HepG2 (cell line): Measurements from ENCODE around the gene KIF9. TPM values are rescaled to one million over a fixed set of nuclear protein-coding genes. Genes with fewer than 3 reads are reported as not detected.

ENCODE experiments used
- ATAC-seq: fragments of 200-7000 bp; cut with Tn5 transposase; 3 replicates; pipeline ENCODE4 v1.9.1; 2020; ENCODE audit warnings: mild to moderate bottlenecking, moderate library complexity
- BruUV-seq: library from RNA; stranded (reverse); fragments of 400-500 nt; replicated peaks from 2 replicates; lab custom pipeline; 2021; lab: Mats Ljungman, UMichigan
- CTCF ChIA-PET: fragments of 300-600 bp; formaldehyde crosslinking; extraction: SDS; loops from one replicate; lab custom pipeline; 2021; ENCODE audit warnings: low total read pairs, inconsistent platforms, low intra/inter-chr PET ratio; lab: Yijun Ruan, JAX
- POLR2A ChIA-PET: fragments of 350-600 bp; sonication (Branson Sonifier 250); formaldehyde crosslinking; loops from one replicate; lab custom pipeline; 2020; ENCODE audit warnings: antibody characterized with exemption, inconsistent platforms; lab: Yijun Ruan, JAX
- DNase-seq: peaks from one replicate; pipeline ENCODE4 v3.0.0-alpha.2; 2015; ENCODE audit warnings: low spot score
- FAIRE-seq: peaks from 3 replicates; lab custom pipeline; 2011; peaks lifted over from hg19 to GRCh38; lab: Jason Lieb, UNC
- H2AFZ ChIP-seq: one replicate; pipeline ENCODE4 v1.6.1; 2011; ENCODE audit warnings: low read length, inconsistent platforms
- H3K27ac ChIP-seq: fragments of 300-600 bp; 3 replicates; pipeline ENCODE4 v1.8.0; 2011; ENCODE audit warnings: mixed run types, mild to moderate bottlenecking, mixed read lengths, low read length, inconsistent platforms; ENCODE audit not compliant: insufficient read depth; ENCODE audit errors: extremely low read length
- H3K27me3 ChIP-seq, 2 experiments: fragments of 200-600 bp in 1 of 2; 2 replicates in 1 of 2; 3 replicates in 1 of 2; pipeline versions ENCODE4 v1.6.0 to v1.8.0; 2011; ENCODE audit warnings: low read length in 2 of 2, mild to moderate bottlenecking in 2 of 2, moderate library complexity in 2 of 2, inconsistent platforms in 1 of 2; ENCODE audit not compliant: insufficient read depth in 2 of 2, control insufficient read depth in 1 of 2
- H3K36me3 ChIP-seq, 2 experiments: fragments of 200-600 bp in 1 of 2; replicated peaks in 1 of 2; 2 replicates in 1 of 2; 3 replicates in 1 of 2; pipeline versions ENCODE4 v1.5.1 to v1.8.0; 2011; ENCODE audit warnings: low read length in 2 of 2, inconsistent platforms in 1 of 2; ENCODE audit not compliant: insufficient read depth in 2 of 2, control insufficient read depth in 1 of 2
- H3K4me1 ChIP-seq: 2 replicates; pipeline ENCODE4 v1.5.1; 2012; ENCODE audit warnings: low read length, inconsistent platforms; ENCODE audit not compliant: insufficient read depth
- H3K4me2 ChIP-seq: 2 replicates; pipeline ENCODE4 v1.6.0; 2011; ENCODE audit warnings: low read depth, low read length, inconsistent platforms
- H3K4me3 ChIP-seq, 3 experiments: fragments of 200-600 bp in 1 of 3; sonication (generic), shearing (Covaris generic) in 1 of 3; replicated peaks in 1 of 3; 2 replicates each; pipeline ENCODE4 v1.5.1; 2011 to 2016; ENCODE audit warnings: low read length in 3 of 3, inconsistent platforms in 2 of 3, low read depth in 2 of 3, mild to moderate bottlenecking in 2 of 3, control low read depth in 1 of 3, mixed read lengths in 1 of 3; ENCODE audit not compliant: insufficient read depth in 1 of 3
- H3K79me2 ChIP-seq: one replicate; pipeline ENCODE4 v1.6.1; 2011; ENCODE audit warnings: low read length, inconsistent platforms; ENCODE audit not compliant: insufficient read depth
- H3K9ac ChIP-seq: 2 replicates; pipeline ENCODE4 v1.6.0; 2011; ENCODE audit warnings: mild to moderate bottlenecking, low read depth, low read length, inconsistent platforms; ENCODE audit not compliant: insufficient read depth
- H3K9me3 ChIP-seq: 2 replicates; pipeline ENCODE4 v1.5.1; 2012; ENCODE audit warnings: mild to moderate bottlenecking, low read length
- H4K20me1 ChIP-seq: 2 replicates; pipeline ENCODE4 v1.6.0; 2011; ENCODE audit warnings: inconsistent platforms, mild to moderate bottlenecking, low read length, moderate library complexity; ENCODE audit not compliant: insufficient read depth
- KDM2A ChIP-seq: sonication (generic); formaldehyde crosslinking; IDR thresholded peaks from 2 replicates; pipeline ENCODE4 v1.4.0; 2020; ENCODE audit warnings: low read depth, missing genetic modification reagents, borderline replicate concordance
- SIN3B ChIP-seq: fragments of 150-350 bp; IDR thresholded peaks from 2 replicates; pipeline ENCODE4 v1.6.1; 2014; ENCODE audit warnings: low read length
- ZNF891 ChIP-seq: sonication (generic); formaldehyde crosslinking; IDR thresholded peaks from 2 replicates; pipeline ENCODE4 v1.5.0; 2020; ENCODE audit warnings: mild to moderate bottlenecking, missing genetic modification reagents
- WGBS: methylation state at CpG from one replicate; pipeline ENCODE4 v1.1.6; 2017; ENCODE audit warnings: low lambda C conversion rate; 5-methylcytosine and 5-hydroxymethylcytosine counted together
- in situ Hi-C: cut with HindIII; loops from 2 replicates; pipeline ENCODE4 v1.10.0; 2017; ENCODE audit warnings: low pct_unique_long_range_greater_than_20kb; ENCODE audit not compliant: extremely low pct_ligation_motif_present
- intact Hi-C: fragments of 100-400 bp; cut with micrococcal nuclease; formaldehyde crosslinking; loops from one replicate; pipeline ENCODE4 v1.10.0; 2022; ENCODE audit not compliant: unreplicated experiment
- polyA plus RNA-seq, 8 experiments: library from polyadenylated mRNA; depleted of rRNA in 3 of 8; stranded (reverse) in 7 of 8; unstranded in 1 of 8; fragments of >200 nt; fragmentation: Illumina TruSeq in 4 of 8; extraction: Trizol in 4 of 8; gene quantifications; 2 replicates each; pipeline versions ENCODE4 v1.2.1 to v1.2.3, GENCODE V29; 2011 to 2016; ENCODE audit warnings: low read depth in 4 of 8, missing spikeins in 1 of 8, mixed read lengths in 1 of 8; ENCODE audit not compliant: insufficient read depth in 1 of 8
- total RNA-seq, 5 experiments: library from RNA; depleted of rRNA; stranded (reverse); fragments of >200 nt; fragmentation: Illumina TruSeq; extraction: Trizol; gene quantifications; 2 replicates each; pipeline ENCODE4 v1.2.3, GENCODE V29; 2016; ENCODE audit warnings: low read depth in 1 of 5
- TF ChIP-seq, protein P1 (sequence below): sonication (generic); formaldehyde crosslinking; IDR thresholded peaks from 2 replicates; pipeline ENCODE4 v1.8.1; 2023; ENCODE audit warnings: missing genetic modification reagents, mild to moderate bottlenecking, borderline replicate concordance
- TF ChIP-seq, protein P2 (sequence below): sonication (generic); formaldehyde crosslinking; IDR thresholded peaks from 2 replicates; pipeline ENCODE4 v1.4.0; 2020; ENCODE audit warnings: mild to moderate bottlenecking, missing genetic modification reagents, borderline replicate concordance
- TF ChIP-seq, protein P3 (sequence below): sonication (generic); formaldehyde crosslinking; conservative IDR thresholded peaks from 2 replicates; pipeline ENCODE4 v1.4.0; 2020; ENCODE audit warnings: mild to moderate bottlenecking, missing genetic modification reagents, moderate library complexity

The KIF9 gene
- total and polyA plus RNA-seq, 2 of the 13 experiments (the other 11 are each of a cell fraction or from before 2014, with no cell fraction given) = 5.1 to 16.9 TPM

DNA sequence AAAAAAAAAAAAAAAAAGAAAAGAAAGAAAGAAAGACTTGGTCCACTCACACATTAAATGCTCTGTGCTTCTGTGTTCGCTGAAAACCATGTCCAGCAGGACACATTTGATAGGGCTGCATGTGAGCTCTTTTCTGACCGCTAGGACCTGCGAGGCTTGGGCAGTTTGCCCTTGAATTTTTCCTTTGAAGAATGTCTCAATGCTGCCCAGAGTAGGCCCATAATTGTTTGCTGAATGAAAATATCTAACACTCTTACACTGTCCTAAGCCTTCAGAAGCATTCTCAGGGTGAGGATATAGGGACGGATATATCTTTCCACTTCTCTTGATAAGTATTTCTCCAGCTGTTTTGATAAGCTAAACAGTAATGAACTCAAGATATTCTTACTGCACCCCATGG lies 6.0 kb downstream of the KIF9 start:
- H3K4me1 ChIP-seq = peaks cover 14% of the 10 kb centered on the region
- BruUV-seq = no TSS peak
- H4K20me1 ChIP-seq = no peaks in the 10 kb centered on the region
- in situ Hi-C loops (no loop called here), intact Hi-C loops (no loop called here)
- ChIA-PET POLR2A (no interaction called here), CTCF (no interaction called here)
- WGBS = 74% methylated on average over 4 of the region's 4 CpGs
- H2AFZ ChIP-seq = no peak overlapping the region
- peaks cover 12% of the 10 kb centered on the region for H3K79me2 ChIP-seq
- no peak overlapping the region for H3K9ac ChIP-seq
- H3K27ac ChIP-seq = no peak overlapping the region
- no peaks in the 10 kb centered on the region for H3K9me3 ChIP-seq
- no peak overlapping the region for H3K4me2 ChIP-seq
- no peaks in the 10 kb centered on the region for H3K27me3 ChIP-seq
- no peak for DNase-seq
- H3K4me3 ChIP-seq = no peak overlapping the region
- 0 out of 5 replicates have a peak, but pooled peaks cover 0 to 2% of the 10 kb centered on the region in 2 experiments for H3K36me3 ChIP-seq
- FAIRE-seq = no peak
- TF ChIP-seq SIN3B (no peak), ZNF891 (CRISPR knock-in tag) (no peak), KDM2A (CRISPR knock-in tag) (no peak)
- TF ChIP-seq, protein P1, sequence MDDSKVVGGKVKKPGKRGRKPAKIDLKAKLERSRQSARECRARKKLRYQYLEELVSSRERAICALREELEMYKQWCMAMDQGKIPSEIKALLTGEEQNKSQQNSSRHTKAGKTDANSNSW (CRISPR knock-in tag) = no peak
- TF ChIP-seq, protein P2, sequence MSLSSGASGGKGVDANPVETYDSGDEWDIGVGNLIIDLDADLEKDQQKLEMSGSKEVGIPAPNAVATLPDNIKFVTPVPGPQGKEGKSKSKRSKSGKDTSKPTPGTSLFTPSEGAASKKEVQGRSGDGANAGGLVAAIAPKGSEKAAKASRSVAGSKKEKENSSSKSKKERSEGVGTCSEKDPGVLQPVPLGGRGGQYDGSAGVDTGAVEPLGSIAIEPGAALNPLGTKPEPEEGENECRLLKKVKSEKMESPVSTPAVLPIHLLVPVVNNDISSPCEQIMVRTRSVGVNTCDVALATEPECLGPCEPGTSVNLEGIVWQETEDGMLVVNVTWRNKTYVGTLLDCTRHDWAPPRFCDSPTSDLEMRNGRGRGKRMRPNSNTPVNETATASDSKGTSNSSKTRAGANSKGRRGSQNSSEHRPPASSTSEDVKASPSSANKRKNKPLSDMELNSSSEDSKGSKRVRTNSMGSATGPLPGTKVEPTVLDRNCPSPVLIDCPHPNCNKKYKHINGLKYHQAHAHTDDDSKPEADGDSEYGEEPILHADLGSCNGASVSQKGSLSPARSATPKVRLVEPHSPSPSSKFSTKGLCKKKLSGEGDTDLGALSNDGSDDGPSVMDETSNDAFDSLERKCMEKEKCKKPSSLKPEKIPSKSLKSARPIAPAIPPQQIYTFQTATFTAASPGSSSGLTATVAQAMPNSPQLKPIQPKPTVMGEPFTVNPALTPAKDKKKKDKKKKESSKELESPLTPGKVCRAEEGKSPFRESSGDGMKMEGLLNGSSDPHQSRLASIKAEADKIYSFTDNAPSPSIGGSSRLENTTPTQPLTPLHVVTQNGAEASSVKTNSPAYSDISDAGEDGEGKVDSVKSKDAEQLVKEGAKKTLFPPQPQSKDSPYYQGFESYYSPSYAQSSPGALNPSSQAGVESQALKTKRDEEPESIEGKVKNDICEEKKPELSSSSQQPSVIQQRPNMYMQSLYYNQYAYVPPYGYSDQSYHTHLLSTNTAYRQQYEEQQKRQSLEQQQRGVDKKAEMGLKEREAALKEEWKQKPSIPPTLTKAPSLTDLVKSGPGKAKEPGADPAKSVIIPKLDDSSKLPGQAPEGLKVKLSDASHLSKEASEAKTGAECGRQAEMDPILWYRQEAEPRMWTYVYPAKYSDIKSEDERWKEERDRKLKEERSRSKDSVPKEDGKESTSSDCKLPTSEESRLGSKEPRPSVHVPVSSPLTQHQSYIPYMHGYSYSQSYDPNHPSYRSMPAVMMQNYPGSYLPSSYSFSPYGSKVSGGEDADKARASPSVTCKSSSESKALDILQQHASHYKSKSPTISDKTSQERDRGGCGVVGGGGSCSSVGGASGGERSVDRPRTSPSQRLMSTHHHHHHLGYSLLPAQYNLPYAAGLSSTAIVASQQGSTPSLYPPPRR (CRISPR knock-in tag) = no peak
- TF ChIP-seq, protein P3, sequence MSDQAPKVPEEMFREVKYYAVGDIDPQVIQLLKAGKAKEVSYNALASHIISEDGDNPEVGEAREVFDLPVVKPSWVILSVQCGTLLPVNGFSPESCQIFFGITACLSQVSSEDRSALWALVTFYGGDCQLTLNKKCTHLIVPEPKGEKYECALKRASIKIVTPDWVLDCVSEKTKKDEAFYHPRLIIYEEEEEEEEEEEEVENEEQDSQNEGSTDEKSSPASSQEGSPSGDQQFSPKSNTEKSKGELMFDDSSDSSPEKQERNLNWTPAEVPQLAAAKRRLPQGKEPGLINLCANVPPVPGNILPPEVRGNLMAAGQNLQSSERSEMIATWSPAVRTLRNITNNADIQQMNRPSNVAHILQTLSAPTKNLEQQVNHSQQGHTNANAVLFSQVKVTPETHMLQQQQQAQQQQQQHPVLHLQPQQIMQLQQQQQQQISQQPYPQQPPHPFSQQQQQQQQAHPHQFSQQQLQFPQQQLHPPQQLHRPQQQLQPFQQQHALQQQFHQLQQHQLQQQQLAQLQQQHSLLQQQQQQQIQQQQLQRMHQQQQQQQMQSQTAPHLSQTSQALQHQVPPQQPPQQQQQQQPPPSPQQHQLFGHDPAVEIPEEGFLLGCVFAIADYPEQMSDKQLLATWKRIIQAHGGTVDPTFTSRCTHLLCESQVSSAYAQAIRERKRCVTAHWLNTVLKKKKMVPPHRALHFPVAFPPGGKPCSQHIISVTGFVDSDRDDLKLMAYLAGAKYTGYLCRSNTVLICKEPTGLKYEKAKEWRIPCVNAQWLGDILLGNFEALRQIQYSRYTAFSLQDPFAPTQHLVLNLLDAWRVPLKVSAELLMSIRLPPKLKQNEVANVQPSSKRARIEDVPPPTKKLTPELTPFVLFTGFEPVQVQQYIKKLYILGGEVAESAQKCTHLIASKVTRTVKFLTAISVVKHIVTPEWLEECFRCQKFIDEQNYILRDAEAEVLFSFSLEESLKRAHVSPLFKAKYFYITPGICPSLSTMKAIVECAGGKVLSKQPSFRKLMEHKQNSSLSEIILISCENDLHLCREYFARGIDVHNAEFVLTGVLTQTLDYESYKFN (CRISPR knock-in tag) = no peak
- TF ChIP-seq, all 625 proteins: peak for 0
- ATAC-seq = no peak
